Neural crest cell (in vitro differentiated cells): Measurements from ENCODE around the gene ADAMTS5. TPM values are rescaled to one million over a fixed set of nuclear protein-coding genes. Genes with fewer than 3 reads are reported as not detected.

Experiments used
- DNase-seq: peaks from one replicate; pipeline ENCODE4 v3.0.0; 2021; ENCODE audit warnings: low read depth, mixed read lengths, low spot score
- H3K27ac Mint-ChIP-seq: one replicate; pipeline ENCODE4 v1.8.0; 2021; ENCODE audit warnings: mild to moderate bottlenecking, mixed read lengths; ENCODE audit not compliant: unreplicated experiment
- H3K27me3 Mint-ChIP-seq: 2 replicates; pipeline ENCODE4 v1.8.0; 2021; ENCODE audit warnings: low read depth, mild to moderate bottlenecking, mixed read lengths
- H3K36me3 Mint-ChIP-seq: 2 replicates; pipeline ENCODE4 v1.8.0; 2021; ENCODE audit warnings: low read depth, mild to moderate bottlenecking, mixed read lengths
- H3K4me1 Mint-ChIP-seq: 2 replicates; pipeline ENCODE4 v1.8.0; 2021; ENCODE audit warnings: mixed read lengths
- H3K4me3 Mint-ChIP-seq: one replicate; pipeline ENCODE4 v1.8.0; 2021; ENCODE audit warnings: mild to moderate bottlenecking, mixed read lengths
- H3K9me3 Mint-ChIP-seq: 2 replicates; pipeline ENCODE4 v1.8.0; 2021; ENCODE audit warnings: mixed read lengths
- CTCF ChIP-seq: fragments of 200-600 bp; sonication (generic); conservative IDR thresholded peaks from 2 replicates; pipeline ENCODE4 v1.5.0; 2021; ENCODE audit warnings: antibody characterized with exemption, mild to moderate bottlenecking
- total RNA-seq: library from RNA; stranded (reverse); gene quantifications from 2 replicates; pipeline ENCODE4 v1.2.1, GENCODE V29; 2021

ADAMTS5 gene
- total RNA-seq, 1 donor from 2014 or later, result 0.40 TPM

DNA sequence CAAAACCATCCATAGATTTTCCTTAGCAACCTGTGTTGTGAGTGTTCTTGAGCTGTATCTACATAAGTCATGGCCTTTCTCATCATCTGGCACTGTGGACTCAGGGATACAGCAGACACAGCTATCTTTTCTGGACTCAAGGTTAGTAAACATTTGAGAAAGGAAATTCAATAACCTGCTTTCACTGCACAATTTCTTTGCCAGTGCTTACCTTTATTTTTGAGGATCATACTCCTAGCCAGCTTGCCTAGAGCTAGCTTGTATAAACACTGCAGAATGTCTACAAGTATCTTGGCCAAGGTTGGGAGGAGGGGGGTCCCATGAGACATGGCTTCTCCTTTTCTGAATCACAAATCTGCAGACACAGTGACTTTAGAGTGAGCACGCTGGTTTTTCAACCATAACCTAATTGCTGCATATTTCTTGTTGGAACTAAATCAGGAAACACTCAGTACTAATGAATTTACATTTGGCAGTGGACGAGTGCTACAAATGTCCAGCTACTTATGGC lies 27.2 kb downstream of the ADAMTS5 start:
- Mint-ChIP-seq H3K36me3 (no peaks in the 10 kb centered on the region), H3K27ac (no peak overlapping the region), H3K4me1 (no peaks in the 10 kb centered on the region), H3K4me3 (no peak overlapping the region), H3K27me3 (no peaks in the 10 kb centered on the region), H3K9me3 (no peaks in the 10 kb centered on the region)
- no peak for DNase-seq
- no peak for TF ChIP-seq CTCF

GRCh38 chr21:26936641-26937040 lies 30.2 kb downstream of the ADAMTS5 start:
- no peak for TF ChIP-seq CTCF
- Mint-ChIP-seq H3K9me3 (no peaks in the 10 kb centered on the region), H3K27ac (no peak overlapping the region), H3K4me3 (no peak overlapping the region), H3K36me3 (no peaks in the 10 kb centered on the region), H3K4me1 (no peaks in the 10 kb centered on the region), H3K27me3 (no peaks in the 10 kb centered on the region)
- no peak for DNase-seq

DNA sequence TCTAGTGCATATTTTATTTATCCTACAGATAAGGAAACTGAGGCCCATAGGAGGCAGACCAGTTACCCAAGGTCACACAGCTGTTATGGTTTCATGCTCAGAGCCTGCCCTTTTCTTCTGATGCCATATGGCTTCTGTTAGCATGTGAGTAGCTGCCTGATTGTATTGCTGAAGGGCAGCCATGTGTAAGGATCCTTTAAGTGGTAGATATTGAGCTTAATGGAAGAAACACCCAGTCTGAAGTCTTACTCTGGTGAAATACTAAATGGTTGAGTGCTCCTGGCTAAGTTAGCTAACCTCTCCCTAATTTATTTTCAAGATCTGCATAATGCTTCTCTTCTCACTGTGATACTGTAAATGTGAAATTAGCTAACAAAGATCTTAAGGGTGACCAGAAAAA lies 30.9 kb downstream of the ADAMTS5 start:
- H3K36me3 Mint-ChIP-seq, result no peaks in the 10 kb centered on the region
- H3K4me3 Mint-ChIP-seq, result no peak overlapping the region
- no peaks in the 10 kb centered on the region for H3K4me1 Mint-ChIP-seq
- no peak for DNase-seq
- no peaks in the 10 kb centered on the region for H3K27me3 Mint-ChIP-seq
- H3K9me3 Mint-ChIP-seq, result no peaks in the 10 kb centered on the region
- no peak for TF ChIP-seq CTCF
- H3K27ac Mint-ChIP-seq, result no peak overlapping the region

DNA sequence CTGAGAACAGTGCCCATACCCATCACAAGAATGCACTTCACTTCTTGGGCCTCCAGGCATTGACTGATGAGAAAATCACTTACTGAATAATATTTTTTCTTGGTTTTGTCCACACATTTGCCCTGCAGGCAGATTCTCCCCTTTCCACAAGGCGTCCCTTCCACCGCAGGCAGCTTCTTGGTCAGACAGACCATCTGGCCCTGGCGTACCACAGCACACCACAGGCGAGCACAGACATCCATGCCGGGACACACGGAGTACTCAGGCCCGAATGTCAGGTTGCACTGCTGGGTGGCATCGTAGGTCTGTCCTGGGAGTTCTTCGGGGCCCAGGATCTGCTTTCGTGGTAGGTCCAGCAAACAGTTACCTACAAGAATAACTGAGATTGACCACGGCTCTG lies 32.5 kb downstream of the ADAMTS5 start:
- no peaks in the 10 kb centered on the region for H3K27me3 Mint-ChIP-seq
- no peak overlapping the region for H3K27ac Mint-ChIP-seq
- H3K4me1 Mint-ChIP-seq, result no peaks in the 10 kb centered on the region
- H3K9me3 Mint-ChIP-seq, result no peaks in the 10 kb centered on the region
- H3K36me3 Mint-ChIP-seq, result no peaks in the 10 kb centered on the region
- no peak for TF ChIP-seq CTCF
- DNase-seq, result no peak
- no peak overlapping the region for H3K4me3 Mint-ChIP-seq

GRCh38 chr21:26933448-26933847 lies 33.4 kb downstream of the ADAMTS5 start:
- H3K36me3 Mint-ChIP-seq, result no peaks in the 10 kb centered on the region
- peak overlapping the region; percentile 77 for H3K27ac Mint-ChIP-seq
- H3K9me3 Mint-ChIP-seq, result no peaks in the 10 kb centered on the region
- no peaks in the 10 kb centered on the region for H3K27me3 Mint-ChIP-seq
- TF ChIP-seq CTCF, result no peak
- H3K4me3 Mint-ChIP-seq, result no peak overlapping the region
- no peak for DNase-seq
- H3K4me1 Mint-ChIP-seq, result no peaks in the 10 kb centered on the region

- Mint-ChIP-seq H3K9me3 (no peaks in the 10 kb centered on the region), H3K4me3 (no peak overlapping the region), H3K27me3 (no peaks in the 10 kb centered on the region), H3K36me3 (no peaks in the 10 kb centered on the region), H3K4me1 (no peaks in the 10 kb centered on the region), H3K27ac (no peak overlapping the region)
- DNase-seq, result no peak
- TF ChIP-seq CTCF, result no peak
Observed at GRCh38 chr21:26925636-26926035, 41.3 kb downstream of the ADAMTS5 start.
